Liver (tissue), 9 donors: Measurements from ENCODE around the gene SRGAP1. TPM values are rescaled to one million over a fixed set of nuclear protein-coding genes. Genes with fewer than 3 reads are reported as not detected.

Source experiments
- DNase-seq: peaks from one replicate; pipeline ENCODE4 v3.0.0-alpha.2; 2017; ENCODE audit warnings: low spot score
- H3K27ac ChIP-seq, 2 donors: one replicate each; pipeline ENCODE4 v1.7.0; 2013; ENCODE audit warnings: inconsistent platforms in 2 of 2, low read length in 2 of 2, control low read depth in 1 of 2, low read depth in 1 of 2, mild to moderate bottlenecking in 1 of 2
- H3K27me3 ChIP-seq, 4 donors: one replicate each; pipeline versions ENCODE4 v1.6.1 to v1.7.0; 2013; ENCODE audit warnings: low read length in 3 of 4, inconsistent platforms in 1 of 4, mild to moderate bottlenecking in 1 of 4, moderate library complexity in 1 of 4; ENCODE audit not compliant: control insufficient read depth in 4 of 4, insufficient read depth in 4 of 4
- H3K36me3 ChIP-seq, 4 donors: one replicate each; pipeline versions ENCODE4 v1.6.1 to v1.7.0; 2013; ENCODE audit warnings: low read length in 3 of 4, mild to moderate bottlenecking in 3 of 4, low read depth in 1 of 4, moderate library complexity in 1 of 4; ENCODE audit not compliant: control insufficient read depth in 4 of 4, insufficient read depth in 3 of 4
- H3K4me1 ChIP-seq, 4 donors: one replicate each; pipeline versions ENCODE4 v1.6.1 to v1.7.0; 2013; ENCODE audit warnings: low read length in 3 of 4, mild to moderate bottlenecking in 3 of 4, moderate library complexity in 1 of 4; ENCODE audit not compliant: control insufficient read depth in 4 of 4, insufficient read depth in 4 of 4
- H3K4me3 ChIP-seq, 3 donors: one replicate each; pipeline versions ENCODE4 v1.6.1 to v1.7.0; 2013; ENCODE audit warnings: low read length in 3 of 3, control low read depth in 1 of 3, low read depth in 1 of 3, mild to moderate bottlenecking in 1 of 3
- H3K9ac ChIP-seq, 2 donors: one replicate each; pipeline ENCODE4 v1.7.0; 2013; ENCODE audit warnings: low read length in 2 of 2, mild to moderate bottlenecking in 2 of 2, moderate library complexity in 2 of 2, control low read depth in 1 of 2, low read depth in 1 of 2
- H3K9me3 ChIP-seq, 4 donors: one replicate each; pipeline versions ENCODE4 v1.6.1 to v1.7.0; 2013; ENCODE audit warnings: low read length in 3 of 4; ENCODE audit not compliant: control insufficient read depth in 4 of 4
- EGR1 ChIP-seq, 2 donors: IDR thresholded peaks; 2 replicates each; pipeline ENCODE4 v1.6.1; 2016 to 2018; ENCODE audit warnings: antibody characterized with exemption in 2 of 2, low read depth in 2 of 2
- FOXA1 ChIP-seq: IDR thresholded peaks from 2 replicates; pipeline ENCODE4 v1.6.1; 2016; ENCODE audit warnings: antibody characterized with exemption
- FOXA2 ChIP-seq: IDR thresholded peaks from 2 replicates; pipeline ENCODE4 v1.6.1; 2016; ENCODE audit warnings: antibody characterized with exemption
- GABPA ChIP-seq, 2 donors: IDR thresholded peaks in 1 of 2; conservative IDR thresholded peaks in 1 of 2; 2 replicates each; pipeline ENCODE4 v1.6.1; 2016; ENCODE audit warnings: antibody characterized with exemption in 2 of 2, mild to moderate bottlenecking in 1 of 2, moderate library complexity in 1 of 2
- HNF4G ChIP-seq: IDR thresholded peaks from 2 replicates; pipeline ENCODE4 v1.6.1; 2016; ENCODE audit warnings: antibody characterized with exemption
- JUND ChIP-seq, 2 donors: IDR thresholded peaks; 2 replicates each; pipeline ENCODE4 v1.6.1; 2016; ENCODE audit warnings: antibody characterized with exemption in 2 of 2
- MAX ChIP-seq: IDR thresholded peaks from 2 replicates; pipeline ENCODE4 v1.6.1; 2016; ENCODE audit warnings: antibody characterized with exemption
- NR2F2 ChIP-seq: IDR thresholded peaks from 2 replicates; pipeline ENCODE4 v1.6.1; 2016; ENCODE audit warnings: antibody characterized with exemption
- RAD21 ChIP-seq, 2 donors: IDR thresholded peaks; 2 replicates each; pipeline ENCODE4 v1.6.1; 2016; ENCODE audit warnings: antibody characterized with exemption in 2 of 2, mild to moderate bottlenecking in 2 of 2
- REST ChIP-seq: IDR thresholded peaks from 2 replicates; pipeline ENCODE4 v1.6.1; 2016; ENCODE audit warnings: antibody characterized with exemption, mild to moderate bottlenecking
- SP1 ChIP-seq: IDR thresholded peaks from 2 replicates; pipeline ENCODE4 v1.6.1; 2018; ENCODE audit warnings: antibody characterized with exemption, mild to moderate bottlenecking
- YY1 ChIP-seq: IDR thresholded peaks from 2 replicates; pipeline ENCODE4 v1.6.1; 2016; ENCODE audit warnings: antibody characterized with exemption, mild to moderate bottlenecking
- ZBTB33 ChIP-seq: IDR thresholded peaks from 2 replicates; pipeline ENCODE4 v1.6.1; 2016; ENCODE audit warnings: antibody characterized with exemption
- WGBS: extraction: QIAGEN DNeasy Blood & Tissue Kit; methylation state at CpG from one replicate; pipeline ENCODE4 v1.1.7; 2013; 5-methylcytosine and 5-hydroxymethylcytosine counted together
- polyA plus RNA-seq, 2 donors: library from polyadenylated mRNA; stranded (reverse) in 1 of 2; unstranded in 1 of 2; fragments of 200-250 nt in 1 of 2; fragments of >200 nt in 1 of 2; fragmentation: Nextera tagmentation in 1 of 2; extraction: Ambion mirVana in 1 of 2; gene quantifications; one replicate each; pipeline versions ENCODE4 v1.2.1 to v1.2.3, GENCODE V29; 2013 to 2015
- total RNA-seq, 2 donors: library from RNA; depleted of rRNA; stranded (reverse); fragments of >200 nt; gene quantifications; one replicate each; pipeline ENCODE4 v1.2.3, GENCODE V29; 2014
- TF ChIP-seq, protein P1 (sequence below): IDR thresholded peaks from 2 replicates; pipeline ENCODE4 v1.6.1; 2016; ENCODE audit warnings: antibody characterized with exemption
- donor health status: healthy.
- donor health status: healthy.
- donor health status: healthy.
- donor health status: healthy.
- donor health status: healthy.

SRGAP1 gene
- total and polyA plus RNA-seq, 4 donors = 0.28 to 1.3 (median 0.85) TPM

GRCh38 chr12:63990828-63991547 lies 146.5 kb downstream of the SRGAP1 start:
- Histone ChIP-seq H3K9me3 (no peaks in the 10 kb centered on the region), H3K36me3 (no peaks in the 10 kb centered on the region), H3K4me3 (no peak overlapping the region), H3K27ac (no peak overlapping the region), H3K4me1 (no peaks in the 10 kb centered on the region), H3K27me3 (no peaks in the 10 kb centered on the region), H3K9ac (no peak overlapping the region)
- no peak for DNase-seq
- WGBS = 83% methylated on average over 7 of the region's 7 CpGs
- no peak for TF ChIP-seq YY1
- TF ChIP-seq FOXA1 = no peak
- no peak for TF ChIP-seq MAX
- TF ChIP-seq ZBTB33 = no peak
- no peak for TF ChIP-seq REST
- TF ChIP-seq SP1 = no peak
- TF ChIP-seq RAD21 (IDR thresholded peaks at IDR 0.05) = no peak

GRCh38 chr12:63994704-63995103 lies 150.2 kb downstream of the SRGAP1 start:
- H3K27ac ChIP-seq = no peak overlapping the region
- H3K27me3 ChIP-seq = no peaks in the 10 kb centered on the region
- no peaks in the 10 kb centered on the region for H3K4me1 ChIP-seq
- H3K9ac ChIP-seq = no peak overlapping the region
- WGBS = 80% methylated on average over 2 of the region's 2 CpGs
- no peaks in the 10 kb centered on the region for H3K36me3 ChIP-seq
- DNase-seq = no peak
- H3K4me3 ChIP-seq = no peak overlapping the region
- no peak for TF ChIP-seq SP1
- TF ChIP-seq REST = no peak
- TF ChIP-seq HNF4G = no peak
- no peak for TF ChIP-seq FOXA2
- TF ChIP-seq JUND (IDR thresholded peaks at IDR 0.05) = no peak
- no peak for TF ChIP-seq NR2F2
- TF ChIP-seq RAD21 (IDR thresholded peaks at IDR 0.05) = no peak
- TF ChIP-seq, protein P1, sequence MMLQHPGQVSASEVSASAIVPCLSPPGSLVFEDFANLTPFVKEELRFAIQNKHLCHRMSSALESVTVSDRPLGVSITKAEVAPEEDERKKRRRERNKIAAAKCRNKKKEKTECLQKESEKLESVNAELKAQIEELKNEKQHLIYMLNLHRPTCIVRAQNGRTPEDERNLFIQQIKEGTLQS = no peak
- TF ChIP-seq GABPA (IDR thresholded peaks at IDR 0.05 in 1 of 2, conservative IDR thresholded peaks at IDR 0.05 in 1 of 2) = no peak
- TF ChIP-seq EGR1 (IDR thresholded peaks at IDR 0.05; ENCODE audit: low read depth in 2 of 2) = no peak
- no peaks in the 10 kb centered on the region for H3K9me3 ChIP-seq
